MM.1S (cell line): ENCODE measurements around the gene NPHS1.

ENCODE experiments used
- DNase-seq: peaks from one replicate; pipeline ENCODE4 v3.0.0-alpha.2; 2015
- H2AFZ ChIP-seq: fragments of 300-600 bp; sonication (generic); 2 replicates; pipeline ENCODE4 v1.6.0; 2016; ENCODE audit warnings: antibody characterized with exemption, low read length
- H3F3A ChIP-seq: fragments of 300-600 bp; sonication (generic); 2 replicates; pipeline ENCODE4 v1.6.1; 2016; ENCODE audit warnings: mild to moderate bottlenecking, antibody characterized with exemption, low read length, moderate library complexity, mixed read lengths; ENCODE audit not compliant: insufficient read depth
- H3K27ac ChIP-seq: fragments of 300-600 bp; sonication (generic); 2 replicates; pipeline ENCODE4 v1.5.1; 2016; ENCODE audit warnings: mild to moderate bottlenecking, low read length
- H3K27me3 ChIP-seq: fragments of 300-600 bp; sonication (generic); replicated peaks from 2 replicates; pipeline ENCODE4 v1.6.0; 2016; ENCODE audit warnings: low read length; ENCODE audit not compliant: insufficient read depth
- H3K36me3 ChIP-seq: fragments of 300-600 bp; sonication (generic); replicated peaks from 2 replicates; pipeline ENCODE4 v1.6.1; 2016; ENCODE audit warnings: mild to moderate bottlenecking, low read length, mixed read lengths; ENCODE audit not compliant: insufficient read depth
- H3K4me1 ChIP-seq: fragments of 300-600 bp; sonication (generic); 2 replicates; pipeline ENCODE4 v1.6.1; 2016; ENCODE audit warnings: low read length, mixed read lengths
- H3K4me2 ChIP-seq: fragments of 300-600 bp; sonication (generic); 2 replicates; pipeline ENCODE4 v1.6.0; 2016; ENCODE audit warnings: low read depth, low read length
- H3K4me3 ChIP-seq: fragments of 300-600 bp; sonication (generic); 2 replicates; pipeline ENCODE4 v1.5.1; 2016; ENCODE audit warnings: low read length, mixed read lengths
- H3K79me2 ChIP-seq: fragments of 300-600 bp; sonication (generic); 2 replicates; pipeline ENCODE4 v1.6.1; 2016; ENCODE audit warnings: mixed run types, low read length, mixed read lengths
- H3K9ac ChIP-seq: fragments of 300-600 bp; sonication (generic); 2 replicates; pipeline ENCODE4 v1.6.1; 2016; ENCODE audit warnings: low read length, mixed read lengths
- H3K9me2 ChIP-seq: fragments of 300-600 bp; sonication (generic); replicated peaks from 2 replicates; pipeline ENCODE4 v1.6.1; 2016; ENCODE audit warnings: mild to moderate bottlenecking, low read length, mixed read lengths; ENCODE audit not compliant: insufficient read depth
- H3K9me3 ChIP-seq: fragments of 300-600 bp; sonication (generic); replicated peaks from 2 replicates; pipeline ENCODE4 v1.6.1; 2016; ENCODE audit warnings: mild to moderate bottlenecking, low read length, mixed read lengths; ENCODE audit not compliant: insufficient read depth
- H4K20me1 ChIP-seq: fragments of 300-600 bp; sonication (generic); 2 replicates; pipeline ENCODE4 v1.6.1; 2016; ENCODE audit warnings: mild to moderate bottlenecking, low read length, moderate library complexity, mixed read lengths; ENCODE audit not compliant: insufficient read depth
- EZH2 ChIP-seq: fragments of 300-600 bp; sonication (generic); optimal IDR thresholded peaks from 2 replicates; pipeline ENCODE3; 2017; ENCODE audit warnings: low read depth, mild to moderate bottlenecking, antibody characterized with exemption, low read length, mixed read lengths
- EZH2phosphoT487 ChIP-seq: fragments of 300-600 bp; sonication (generic); IDR thresholded peaks from 2 replicates; pipeline ENCODE4 v1.6.1; 2018; ENCODE audit warnings: antibody characterized with exemption, low read length
- TF ChIP-seq, protein P1 (sequence below): fragments of 300-600 bp; sonication (generic); IDR thresholded peaks from 2 replicates; pipeline ENCODE4 v1.5.1; 2016; ENCODE audit warnings: antibody characterized with exemption, low read length, mixed read lengths

NPHS1 gene

GRCh38 chr19:35874392-35874930 lies 22.2 kb upstream of the NPHS1 start:
- TF ChIP-seq, protein P1, sequence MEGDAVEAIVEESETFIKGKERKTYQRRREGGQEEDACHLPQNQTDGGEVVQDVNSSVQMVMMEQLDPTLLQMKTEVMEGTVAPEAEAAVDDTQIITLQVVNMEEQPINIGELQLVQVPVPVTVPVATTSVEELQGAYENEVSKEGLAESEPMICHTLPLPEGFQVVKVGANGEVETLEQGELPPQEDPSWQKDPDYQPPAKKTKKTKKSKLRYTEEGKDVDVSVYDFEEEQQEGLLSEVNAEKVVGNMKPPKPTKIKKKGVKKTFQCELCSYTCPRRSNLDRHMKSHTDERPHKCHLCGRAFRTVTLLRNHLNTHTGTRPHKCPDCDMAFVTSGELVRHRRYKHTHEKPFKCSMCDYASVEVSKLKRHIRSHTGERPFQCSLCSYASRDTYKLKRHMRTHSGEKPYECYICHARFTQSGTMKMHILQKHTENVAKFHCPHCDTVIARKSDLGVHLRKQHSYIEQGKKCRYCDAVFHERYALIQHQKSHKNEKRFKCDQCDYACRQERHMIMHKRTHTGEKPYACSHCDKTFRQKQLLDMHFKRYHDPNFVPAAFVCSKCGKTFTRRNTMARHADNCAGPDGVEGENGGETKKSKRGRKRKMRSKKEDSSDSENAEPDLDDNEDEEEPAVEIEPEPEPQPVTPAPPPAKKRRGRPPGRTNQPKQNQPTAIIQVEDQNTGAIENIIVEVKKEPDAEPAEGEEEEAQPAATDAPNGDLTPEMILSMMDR: no peak
- TF ChIP-seq EZH2phosphoT487 (no peak), EZH2 (no peak)
- no peaks in the 10 kb centered on the region for H3K36me3 ChIP-seq
- H3K9ac ChIP-seq: no peak overlapping the region
- H4K20me1 ChIP-seq: no peaks in the 10 kb centered on the region
- no peaks in the 10 kb centered on the region for H3K9me3 ChIP-seq
- H3K27ac ChIP-seq: no peak overlapping the region
- no peaks in the 10 kb centered on the region for H3F3A ChIP-seq
- H3K79me2 ChIP-seq: no peaks in the 10 kb centered on the region
- no peaks in the 10 kb centered on the region for H3K9me2 ChIP-seq
- H3K27me3 ChIP-seq: peaks cover 86% of the 10 kb centered on the region
- H3K4me2 ChIP-seq: no peak overlapping the region
- H2AFZ ChIP-seq: no peak overlapping the region
- no peak for DNase-seq
- 0 out of 2 replicates have a peak, but pooled peaks cover 1% of the 10 kb centered on the region for H3K4me1 ChIP-seq
- no peak overlapping the region for H3K4me3 ChIP-seq

- Histone ChIP-seq H4K20me1 (no peaks in the 10 kb centered on the region), H3F3A (no peaks in the 10 kb centered on the region), H3K27ac (no peak overlapping the region), H3K27me3 (peaks cover 82% of the 10 kb centered on the region), H2AFZ (no peak overlapping the region), H3K9me2 (no peaks in the 10 kb centered on the region), H3K4me1 (peaks cover 4% of the 10 kb centered on the region; the same call in 1 of the 2 replicates), H3K4me2 (no peak overlapping the region), H3K9ac (no peak overlapping the region), H3K79me2 (no peaks in the 10 kb centered on the region), H3K4me3 (no peak overlapping the region), H3K36me3 (no peaks in the 10 kb centered on the region), H3K9me3 (no peaks in the 10 kb centered on the region)
- DNase-seq: no peak
- TF ChIP-seq EZH2phosphoT487 (no peak), EZH2 (no peak)
- TF ChIP-seq, protein P1: no peak
Observed at GRCh38 chr19:35872180-35872579, 19.9 kb upstream of the NPHS1 start.

- Histone ChIP-seq H3K27ac (no peak overlapping the region), H3F3A (no peaks in the 10 kb centered on the region), H3K4me3 (no peak overlapping the region), H3K9ac (no peak overlapping the region), H3K79me2 (no peaks in the 10 kb centered on the region), H3K9me2 (no peaks in the 10 kb centered on the region), H2AFZ (no peak overlapping the region), H3K9me3 (no peaks in the 10 kb centered on the region), H3K27me3 (peaks cover 82% of the 10 kb centered on the region), H4K20me1 (no peaks in the 10 kb centered on the region), H3K36me3 (no peaks in the 10 kb centered on the region), H3K4me2 (no peak overlapping the region), H3K4me1 (peaks cover 4% of the 10 kb centered on the region; the same call in 1 of the 2 replicates)
- TF ChIP-seq, protein P1: no peak
- no peak for TF ChIP-seq EZH2
- no peak for TF ChIP-seq EZH2phosphoT487
- no peak for DNase-seq
Observed at GRCh38 chr19:35871611-35872010, 19.3 kb upstream of the NPHS1 start.
